ENCODE results near the gene PKHD1. TPM values are rescaled to one million over a fixed set of nuclear protein-coding genes. Genes with fewer than 3 reads are reported as not detected.

PKHD1 gene
- total RNA-seq, 1 donor from 2014 or later, result 0.02 TPM

DNA sequence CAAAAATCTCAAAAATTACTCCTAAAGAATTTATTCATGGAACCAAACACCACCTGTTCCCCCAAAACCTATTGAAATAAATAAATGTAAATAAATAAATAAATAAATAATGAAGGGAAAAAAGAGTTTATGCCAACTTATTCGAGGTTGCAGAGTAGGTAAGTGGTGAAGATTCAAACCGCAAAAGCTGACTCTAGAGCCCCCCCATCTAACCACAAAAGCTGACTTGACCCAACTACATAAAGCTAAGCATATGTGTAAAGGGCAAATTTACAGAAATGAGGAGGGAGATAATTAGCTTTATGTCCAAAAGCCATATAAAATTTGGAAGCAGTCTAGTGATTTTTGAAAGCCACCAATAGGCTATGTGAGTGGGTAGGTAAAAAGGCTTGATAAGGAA lies 486.9 kb downstream of the PKHD1 start:
- Mint-ChIP-seq H3K9me3 (peaks cover 12% of the 10 kb centered on the region), H3K4me3 (no peak overlapping the region), H3K36me3 (peaks cover 2% of the 10 kb centered on the region), H3K27ac (no peak overlapping the region), H3K4me1 (peaks cover 5% of the 10 kb centered on the region), H3K27me3 (ENCODE audit: low read depth) (no peaks in the 10 kb centered on the region)
- no peak for DNase-seq (ENCODE audit: low spot score in 2 of 2, unreplicated experiment in 2 of 2)
- TF ChIP-seq, protein P1, sequence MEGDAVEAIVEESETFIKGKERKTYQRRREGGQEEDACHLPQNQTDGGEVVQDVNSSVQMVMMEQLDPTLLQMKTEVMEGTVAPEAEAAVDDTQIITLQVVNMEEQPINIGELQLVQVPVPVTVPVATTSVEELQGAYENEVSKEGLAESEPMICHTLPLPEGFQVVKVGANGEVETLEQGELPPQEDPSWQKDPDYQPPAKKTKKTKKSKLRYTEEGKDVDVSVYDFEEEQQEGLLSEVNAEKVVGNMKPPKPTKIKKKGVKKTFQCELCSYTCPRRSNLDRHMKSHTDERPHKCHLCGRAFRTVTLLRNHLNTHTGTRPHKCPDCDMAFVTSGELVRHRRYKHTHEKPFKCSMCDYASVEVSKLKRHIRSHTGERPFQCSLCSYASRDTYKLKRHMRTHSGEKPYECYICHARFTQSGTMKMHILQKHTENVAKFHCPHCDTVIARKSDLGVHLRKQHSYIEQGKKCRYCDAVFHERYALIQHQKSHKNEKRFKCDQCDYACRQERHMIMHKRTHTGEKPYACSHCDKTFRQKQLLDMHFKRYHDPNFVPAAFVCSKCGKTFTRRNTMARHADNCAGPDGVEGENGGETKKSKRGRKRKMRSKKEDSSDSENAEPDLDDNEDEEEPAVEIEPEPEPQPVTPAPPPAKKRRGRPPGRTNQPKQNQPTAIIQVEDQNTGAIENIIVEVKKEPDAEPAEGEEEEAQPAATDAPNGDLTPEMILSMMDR (IDR thresholded peaks at IDR 0.05; ENCODE audit: unreplicated experiment), result no peak

DNA sequence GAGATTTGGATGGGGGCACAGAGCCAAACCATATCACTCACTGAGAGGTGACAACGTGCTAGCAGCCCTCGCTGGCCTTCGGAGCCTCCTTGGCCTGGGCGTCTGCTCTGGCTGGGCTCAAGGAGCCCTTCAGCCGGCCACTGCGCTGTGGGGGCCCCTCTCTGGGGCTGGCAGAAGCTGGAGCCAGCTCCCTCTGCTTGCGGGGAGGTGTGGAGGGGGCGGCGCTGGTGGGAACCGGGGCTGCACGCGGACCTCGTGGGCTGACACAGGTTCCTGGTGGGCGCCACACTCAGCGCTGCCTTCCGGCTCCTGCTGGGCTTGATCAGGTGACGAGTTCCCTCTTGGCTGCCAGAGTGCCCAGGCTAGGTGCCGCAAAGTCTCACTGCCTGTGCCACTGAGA lies 489.2 kb downstream of the PKHD1 start:
- no peak for DNase-seq (ENCODE audit: low spot score in 2 of 2, unreplicated experiment in 2 of 2)
- H3K4me3 Mint-ChIP-seq, result no peak overlapping the region
- H3K36me3 Mint-ChIP-seq, result peaks cover 2% of the 10 kb centered on the region
- H3K4me1 Mint-ChIP-seq, result no peaks in the 10 kb centered on the region
- H3K27me3 Mint-ChIP-seq (ENCODE audit: low read depth), result peaks cover 2% of the 10 kb centered on the region
- peaks cover 20% of the 10 kb centered on the region for H3K9me3 Mint-ChIP-seq
- no peak overlapping the region for H3K27ac Mint-ChIP-seq
- TF ChIP-seq, protein P1 (IDR thresholded peaks at IDR 0.05; ENCODE audit: unreplicated experiment), result no peak

GRCh38 chr6:51594981-51595380 lies 492.4 kb downstream of the PKHD1 start:
- no peak overlapping the region for H3K4me3 Mint-ChIP-seq
- TF ChIP-seq, protein P1 (IDR thresholded peaks at IDR 0.05; ENCODE audit: unreplicated experiment), result no peak
- H3K27me3 Mint-ChIP-seq (ENCODE audit: low read depth), result peaks cover 2% of the 10 kb centered on the region
- no peaks in the 10 kb centered on the region for H3K4me1 Mint-ChIP-seq
- H3K36me3 Mint-ChIP-seq, result peaks cover 2% of the 10 kb centered on the region
- DNase-seq (ENCODE audit: low spot score in 2 of 2, unreplicated experiment in 2 of 2), result no peak
- H3K27ac Mint-ChIP-seq, result no peak overlapping the region
- H3K9me3 Mint-ChIP-seq, result peaks cover 23% of the 10 kb centered on the region

GRCh38 chr6:51585264-51585663 lies 502.1 kb downstream of the PKHD1 start:
- H3K27ac Mint-ChIP-seq, result no peak overlapping the region
- H3K27me3 Mint-ChIP-seq (ENCODE audit: low read depth), result no peaks in the 10 kb centered on the region
- peaks cover 2% of the 10 kb centered on the region for H3K36me3 Mint-ChIP-seq
- DNase-seq (ENCODE audit: low spot score in 2 of 2, unreplicated experiment in 2 of 2), result no peak
- TF ChIP-seq, protein P1 (IDR thresholded peaks at IDR 0.05; ENCODE audit: unreplicated experiment), result no peak
- H3K9me3 Mint-ChIP-seq, result peaks cover 28% of the 10 kb centered on the region
- no peaks in the 10 kb centered on the region for H3K4me1 Mint-ChIP-seq
- H3K4me3 Mint-ChIP-seq, result no peak overlapping the region

DNA sequence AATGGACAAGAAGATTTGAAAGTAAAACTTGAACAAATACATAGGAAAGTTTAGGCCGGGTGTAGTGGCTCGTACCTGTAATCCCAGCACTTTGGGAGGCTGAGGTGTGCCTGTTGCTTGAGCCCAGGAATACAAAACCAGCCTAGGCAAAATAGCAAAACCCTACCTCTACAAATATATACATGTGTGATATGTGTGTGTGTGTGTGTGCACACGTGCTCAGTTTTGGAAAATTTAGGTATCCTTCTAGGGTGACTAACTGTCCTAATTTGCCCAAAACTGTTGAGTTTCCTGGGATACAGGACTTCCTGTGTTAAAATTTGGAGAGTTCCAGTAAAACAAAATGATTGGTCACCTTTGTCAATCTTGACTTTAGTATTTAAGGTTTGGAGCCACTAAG lies 503.2 kb downstream of the PKHD1 start:
- no peak for DNase-seq (ENCODE audit: low spot score in 2 of 2, unreplicated experiment in 2 of 2)
- Mint-ChIP-seq H3K9me3 (peaks cover 28% of the 10 kb centered on the region), H3K4me3 (no peak overlapping the region), H3K36me3 (peaks cover 2% of the 10 kb centered on the region), H3K27me3 (ENCODE audit: low read depth) (no peaks in the 10 kb centered on the region), H3K27ac (no peak overlapping the region), H3K4me1 (peaks cover 2% of the 10 kb centered on the region)
- TF ChIP-seq, protein P1 (IDR thresholded peaks at IDR 0.05; ENCODE audit: unreplicated experiment), result no peak

DNA sequence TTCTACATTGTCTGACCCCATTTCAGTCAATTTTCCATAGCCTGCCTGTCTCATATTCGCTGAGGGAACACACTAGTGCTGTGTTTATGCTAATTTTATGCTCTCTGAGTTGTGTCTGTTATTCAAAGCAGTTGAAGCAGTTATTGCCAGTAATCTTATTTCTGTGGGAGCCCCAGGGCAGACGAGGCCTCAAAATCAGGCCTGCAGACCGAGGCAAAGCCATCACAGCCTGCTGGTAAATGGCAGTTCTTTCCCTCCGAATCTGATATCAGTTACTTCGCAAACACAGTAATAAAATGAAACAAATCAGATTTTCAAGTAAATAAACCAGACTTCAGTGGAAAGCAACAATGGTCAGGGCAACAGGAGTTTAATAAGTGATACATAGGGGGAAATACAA lies 508.4 kb downstream of the PKHD1 start:
- no peak for DNase-seq (ENCODE audit: low spot score in 2 of 2, unreplicated experiment in 2 of 2)
- Mint-ChIP-seq H3K4me3 (no peak overlapping the region), H3K27ac (no peak overlapping the region), H3K9me3 (peaks cover 22% of the 10 kb centered on the region), H3K27me3 (ENCODE audit: low read depth) (no peaks in the 10 kb centered on the region), H3K4me1 (peaks cover 3% of the 10 kb centered on the region), H3K36me3 (peaks cover 2% of the 10 kb centered on the region)
- TF ChIP-seq, protein P1 (IDR thresholded peaks at IDR 0.05; ENCODE audit: unreplicated experiment), result no peak
